Adrenal gland (tissue), 5 donors: ENCODE data around the gene TNNT2.

ENCODE experiments used
- CTCF ChIP-seq, 6 experiments: fragments of 450-650 bp in 4 of 6; fragments of 200-600 bp in 2 of 6; sonication (generic) in 1 of 6; IDR thresholded peaks; 1 replicate in 5 of 6; 2 replicates in 1 of 6; pipeline versions ENCODE4 v1.5.1 to v1.8.0; 2016 to 2021; ENCODE audit warnings: antibody characterized with exemption in 6 of 6, mild to moderate bottlenecking in 2 of 6, moderate library complexity in 1 of 6
- POLR2A ChIP-seq, 2 donors: fragments of 450-650 bp; IDR thresholded peaks; one replicate each; pipeline ENCODE4 v1.6.1; 2017; ENCODE audit warnings: antibody characterized with exemption in 2 of 2, mild to moderate bottlenecking in 2 of 2, moderate library complexity in 1 of 2
- donor health status: DM: no; HTN: no; CAD: no.

GRCh38 chr1:201356701-201357100, 20.8 kb downstream of the TNNT2 start:
- no peak for TF ChIP-seq CTCF (IDR thresholded peaks at IDR 0.05)
- no peak for TF ChIP-seq POLR2A (IDR thresholded peaks at IDR 0.05)
